ENCODE data around the gene IRS4. TPM values are rescaled to one million over a fixed set of nuclear protein-coding genes. Genes with fewer than 3 reads are reported as not detected.

The IRS4 gene
- polyA plus RNA-seq (ENCODE audit: insufficient read length in 4 of 4), result 1 to 10 TPM; 1.2 to 1.8 (median 1.7) TPM

DNA sequence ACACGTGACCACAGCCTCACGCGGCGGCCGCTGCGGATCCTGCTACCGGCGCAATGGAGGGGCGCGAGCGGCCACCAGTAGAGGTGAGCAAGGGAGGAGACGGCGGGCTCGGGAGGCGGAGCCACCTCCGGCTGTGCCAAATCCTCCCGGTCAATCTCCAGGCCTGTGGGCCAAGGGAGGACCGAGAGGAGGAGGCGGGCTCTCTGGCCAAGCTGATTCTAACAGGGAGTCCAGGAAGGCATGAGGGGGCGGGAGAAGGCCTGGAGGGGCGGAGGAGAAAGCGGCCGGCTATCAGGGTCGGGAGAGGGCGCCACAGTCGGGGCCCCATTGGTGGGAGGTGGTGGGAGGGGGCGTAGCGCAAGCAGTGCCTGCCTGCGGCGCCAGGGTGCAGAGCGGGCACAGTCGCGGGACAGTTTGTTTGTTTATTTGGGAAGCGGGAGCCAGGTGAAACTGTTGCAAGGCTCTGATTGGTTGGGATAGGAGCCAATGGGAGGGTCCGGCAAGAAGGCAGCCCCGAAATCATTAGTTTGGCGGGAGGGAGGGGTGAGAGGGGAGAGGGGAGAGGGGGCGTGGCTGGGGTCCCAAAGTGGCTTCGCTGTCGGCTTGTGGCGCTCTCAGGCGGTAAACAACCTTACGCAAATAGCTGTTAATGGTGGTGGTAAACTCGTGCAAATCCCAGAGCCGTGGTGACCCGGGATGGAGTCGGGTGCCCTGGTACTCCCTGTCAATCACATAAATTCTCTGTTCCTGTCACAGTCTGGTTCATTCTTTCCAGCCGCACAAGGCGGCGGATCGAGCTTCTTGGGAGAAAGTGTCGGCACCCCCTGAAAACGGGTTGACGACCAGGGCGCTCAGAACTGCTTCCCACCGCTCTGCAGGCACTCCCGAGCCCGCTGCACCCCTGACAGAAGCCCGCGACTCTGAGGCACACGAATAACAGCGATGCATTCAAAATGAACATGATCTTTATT is at the start of gene IRS4:
Gene IRS4, minus strand, starts transcription at position 55 of the 971 bp plus-strand sequence.
- DNase-seq (ENCODE audit: low read depth in 4 of 4, low spot score in 3 of 4), result peak in 2 of 4 donors; percentile 30 to 47

DNA sequence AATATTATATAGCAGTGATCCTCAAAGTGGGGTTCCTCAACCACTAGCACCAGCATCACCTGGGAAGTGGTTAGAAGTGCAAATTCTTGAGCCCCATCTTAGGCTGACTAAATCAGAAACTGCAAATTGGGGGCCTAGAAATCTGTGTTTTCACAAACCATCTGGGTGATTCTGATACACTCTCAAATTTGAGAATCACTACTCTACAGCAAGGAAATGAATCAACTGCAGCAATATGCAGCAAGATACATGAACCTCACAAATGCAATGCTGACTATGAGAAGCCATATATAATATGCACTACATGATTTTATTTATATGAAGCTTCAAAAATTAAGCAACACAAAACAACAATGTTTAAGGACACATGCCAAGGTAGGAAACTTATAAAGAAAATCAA is 36.2 kb upstream of the IRS4 start:
- no peak for DNase-seq (ENCODE audit: low read depth in 4 of 4, low spot score in 3 of 4)

DNA sequence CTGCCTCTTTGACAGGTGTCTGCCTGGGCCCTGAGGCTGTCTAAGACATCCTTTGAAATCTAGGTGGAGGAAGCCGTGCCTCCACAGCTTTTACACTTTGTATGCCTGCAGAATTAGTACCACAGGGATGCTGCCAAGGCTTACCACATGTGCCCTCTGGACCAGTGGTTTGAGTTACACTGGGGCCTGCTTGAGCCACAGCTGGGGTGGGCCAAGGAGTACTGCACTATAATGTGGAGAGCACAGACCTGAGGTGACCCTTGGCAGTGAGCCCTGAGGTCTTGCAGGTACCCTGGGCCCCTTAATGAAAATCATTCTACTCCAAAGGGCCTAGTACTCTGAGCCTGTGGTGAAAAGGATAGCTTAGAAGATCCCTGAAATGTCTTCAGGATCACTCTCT is 27.2 kb upstream of the IRS4 start:
- no peak for DNase-seq (ENCODE audit: low read depth in 4 of 4, low spot score in 3 of 4)

DNA sequence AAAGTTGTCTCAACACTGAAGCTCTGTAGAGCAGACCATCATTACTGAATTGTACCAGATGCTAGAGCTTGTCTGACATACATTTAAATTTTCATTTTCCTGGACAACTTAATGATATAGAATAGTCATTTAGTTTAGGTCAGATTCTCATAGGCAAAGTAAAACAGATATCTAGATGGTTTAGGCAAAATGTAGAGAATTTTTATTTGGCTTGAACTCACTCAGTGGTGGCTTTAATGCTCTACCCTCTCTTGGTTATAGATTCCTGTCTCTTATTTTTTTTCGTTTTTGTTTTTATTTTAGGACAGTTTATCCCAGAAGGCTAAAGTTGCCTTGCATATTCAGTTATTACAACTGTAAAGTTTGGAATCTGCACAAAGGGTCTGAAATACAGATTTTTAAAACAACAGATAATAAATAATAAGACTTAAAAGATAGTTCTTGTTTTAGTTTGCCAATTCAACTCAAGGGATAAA is 4.0 kb upstream of the IRS4 start:
- DNase-seq (ENCODE audit: low read depth in 4 of 4, low spot score in 3 of 4), result no peak

DNA sequence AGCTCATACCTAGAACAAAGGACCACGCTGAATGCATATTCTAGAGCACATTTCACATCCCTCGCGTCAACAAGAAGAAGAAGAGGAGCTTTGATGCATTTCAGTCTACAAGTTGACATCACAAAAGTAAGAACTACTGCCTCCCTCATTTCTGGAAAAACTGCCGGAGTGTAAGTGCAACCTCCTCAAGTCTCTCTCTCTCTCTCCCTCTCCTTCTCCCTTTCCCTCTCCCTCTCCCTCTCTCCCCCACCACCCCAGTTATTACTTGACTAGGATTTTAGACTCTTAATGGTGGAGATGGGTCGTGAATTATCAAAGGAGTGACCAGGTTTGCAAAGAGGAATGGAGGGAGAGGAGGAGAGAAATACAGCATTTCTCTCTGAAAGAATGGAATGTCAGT is 1.4 kb upstream of the IRS4 start:
- no peak for DNase-seq (ENCODE audit: low read depth in 4 of 4, low spot score in 3 of 4)

DNA sequence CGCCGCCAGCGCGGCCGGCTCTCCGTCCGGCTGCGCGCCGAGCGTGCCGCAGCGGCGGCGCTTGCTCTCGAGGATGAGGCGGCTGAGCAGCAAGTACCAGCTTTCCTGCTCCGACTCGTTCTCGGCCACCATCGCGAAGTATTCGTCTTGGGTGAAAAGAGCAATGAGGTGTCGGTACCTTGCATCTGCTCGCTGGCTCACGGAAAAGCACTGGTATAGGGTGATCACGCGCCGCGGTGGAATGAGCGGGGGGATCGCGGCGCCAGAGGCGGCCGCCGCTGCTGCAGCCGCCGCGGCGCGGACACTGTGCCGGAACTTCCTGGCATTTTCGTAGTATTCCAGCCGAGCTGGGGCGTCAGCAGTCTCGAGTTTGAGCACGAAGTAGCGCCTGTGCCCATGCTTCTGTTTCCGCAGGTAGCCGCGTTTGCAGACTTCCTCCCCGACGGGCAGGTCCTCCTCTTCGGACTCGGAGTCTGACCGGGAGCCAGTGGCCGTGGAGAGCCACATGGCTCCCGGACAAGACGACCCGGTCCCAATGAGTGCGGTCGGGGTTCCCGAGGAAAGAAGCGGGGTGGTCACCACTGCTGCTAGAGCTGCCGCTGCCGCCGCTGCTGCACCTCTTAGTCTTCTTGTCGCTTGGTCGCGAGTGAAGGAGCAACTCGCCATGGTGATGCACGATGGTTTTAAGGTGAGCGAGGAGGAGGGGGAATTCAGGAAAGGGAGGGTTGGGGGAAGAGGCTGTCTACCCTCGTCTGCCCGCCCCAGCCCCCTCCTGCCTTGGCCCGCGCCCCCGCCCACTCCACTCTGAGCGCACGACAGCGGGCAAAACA is 469 bp downstream of the IRS4 start:
- DNase-seq (ENCODE audit: low read depth in 4 of 4, low spot score in 3 of 4), result no peak

DNA sequence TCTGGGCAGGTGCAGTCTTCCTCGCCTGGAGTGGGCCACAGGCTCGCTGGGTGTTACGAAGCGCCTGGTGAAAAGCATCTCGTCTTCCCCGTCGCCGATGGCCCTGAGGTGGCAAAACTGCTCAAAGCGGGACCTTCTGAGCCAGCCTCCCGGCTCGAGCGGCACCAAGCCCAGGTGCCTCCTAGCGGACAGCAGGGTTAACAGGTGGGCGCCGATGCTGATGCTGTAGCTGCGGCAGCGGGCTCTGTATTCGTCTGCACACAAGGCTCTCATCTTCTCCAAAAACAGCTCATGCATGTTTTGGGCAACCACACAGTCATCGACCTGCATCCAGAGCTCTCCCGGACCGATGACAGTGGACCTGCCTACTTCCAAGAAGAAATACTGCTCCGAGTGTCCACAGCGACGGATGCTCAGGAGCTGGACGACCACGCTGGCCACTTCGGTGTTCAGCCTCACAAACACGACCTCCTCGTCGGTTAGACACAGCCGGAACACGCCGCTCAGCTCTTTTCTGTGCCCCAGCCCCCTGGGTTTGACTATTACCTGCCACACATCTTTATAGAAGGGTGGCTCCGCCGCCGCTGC is 1.2 kb downstream of the IRS4 start:
- DNase-seq (ENCODE audit: low read depth in 4 of 4, low spot score in 3 of 4), result no peak

DNA sequence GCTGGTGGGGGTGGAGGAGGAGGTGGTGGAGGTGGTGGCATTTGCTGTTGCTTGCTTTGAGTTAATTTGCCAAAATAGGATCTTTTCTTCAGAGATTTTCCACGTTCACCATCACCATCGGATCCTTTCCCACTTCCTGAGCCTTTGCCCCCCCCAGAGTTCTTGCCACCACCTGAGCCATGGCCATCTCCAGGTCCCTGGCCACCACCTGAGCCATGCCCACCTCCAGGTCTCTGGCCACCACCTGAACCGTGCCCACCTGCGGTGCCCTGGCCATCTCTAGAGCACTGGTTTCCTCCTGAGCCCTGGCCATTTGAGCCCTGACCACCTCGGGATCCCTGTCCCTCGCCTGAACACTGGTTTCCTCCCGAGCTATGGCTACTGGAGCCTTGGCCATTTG is 1.9 kb downstream of the IRS4 start:
- DNase-seq (ENCODE audit: low read depth in 4 of 4, low spot score in 3 of 4), result no peak

DNA sequence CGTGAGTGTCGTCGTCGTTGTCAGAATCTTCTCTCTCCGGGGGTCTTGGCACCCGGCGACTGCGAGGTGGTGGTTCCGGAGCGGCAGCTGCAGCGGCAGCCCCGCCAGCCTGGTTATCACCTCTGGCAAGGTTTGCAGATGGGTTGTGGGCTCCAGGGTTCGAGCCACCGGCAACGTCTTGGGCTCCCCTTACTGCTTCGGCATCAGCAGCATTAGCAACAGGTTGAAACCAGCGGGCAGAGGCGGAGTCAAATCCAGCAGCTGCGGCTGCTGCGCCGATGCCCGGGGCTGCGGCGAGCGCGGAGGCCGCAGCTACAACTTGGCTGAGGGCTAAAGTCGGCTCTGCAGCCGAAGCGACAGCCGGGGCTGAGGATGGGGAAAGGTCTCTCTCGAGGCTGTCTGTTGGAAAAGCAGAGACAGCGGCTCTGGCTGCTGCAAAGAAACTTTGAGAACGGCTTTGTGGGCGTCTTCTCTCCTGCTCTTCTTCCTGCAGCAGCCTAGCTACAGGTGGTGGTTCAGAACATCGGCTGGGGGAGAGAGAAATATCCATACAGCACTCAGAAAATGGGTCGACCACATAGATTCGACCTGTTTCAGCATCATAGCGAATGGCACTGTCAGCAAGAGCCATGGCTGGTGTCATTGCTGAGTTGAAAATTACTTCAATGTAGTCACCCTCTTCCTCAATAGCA is 3.6 kb downstream of the IRS4 start:
- DNase-seq (ENCODE audit: low read depth in 4 of 4, low spot score in 3 of 4), result no peak

DNA sequence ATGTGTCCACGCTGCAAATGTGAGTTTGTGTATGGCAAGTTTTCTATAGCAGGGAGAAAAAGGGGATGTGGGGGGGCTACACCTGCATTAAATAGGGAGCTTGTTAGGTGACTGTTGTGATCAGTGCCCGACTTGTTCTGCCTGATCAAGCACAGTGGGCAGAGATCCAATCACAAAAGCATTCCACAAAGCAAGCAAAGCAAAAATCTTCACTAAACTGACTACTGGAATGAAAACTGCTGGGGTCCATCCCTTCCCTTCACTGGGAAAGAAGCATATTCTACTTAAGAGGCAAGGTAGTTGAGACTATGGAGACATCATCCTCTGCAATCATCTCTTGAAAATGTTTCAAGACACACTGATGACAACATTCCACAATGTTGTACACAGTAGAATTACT is 5.2 kb downstream of the IRS4 start:
- no peak for DNase-seq (ENCODE audit: low read depth in 4 of 4, low spot score in 3 of 4)

DNA sequence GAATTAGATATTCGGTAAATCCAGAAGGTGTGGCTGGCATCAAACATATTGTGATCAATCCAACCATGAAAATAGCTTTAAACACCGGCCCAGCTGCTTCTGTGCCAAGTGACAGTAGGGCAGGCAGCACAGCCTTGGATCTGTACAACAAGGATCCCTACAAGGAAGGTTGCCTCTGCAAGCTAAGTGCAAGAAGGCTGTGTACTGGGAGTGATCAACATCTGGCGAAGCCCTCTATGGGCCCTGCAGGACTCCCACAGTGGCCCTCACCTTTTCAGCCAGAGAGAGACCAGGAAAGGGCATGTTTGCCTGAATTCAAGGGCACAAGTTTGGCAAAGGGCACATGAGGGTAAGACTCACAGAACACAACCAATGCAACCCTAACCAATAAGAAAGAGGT is 9.6 kb downstream of the IRS4 start:
- no peak for DNase-seq (ENCODE audit: low read depth in 4 of 4, low spot score in 3 of 4)

DNA sequence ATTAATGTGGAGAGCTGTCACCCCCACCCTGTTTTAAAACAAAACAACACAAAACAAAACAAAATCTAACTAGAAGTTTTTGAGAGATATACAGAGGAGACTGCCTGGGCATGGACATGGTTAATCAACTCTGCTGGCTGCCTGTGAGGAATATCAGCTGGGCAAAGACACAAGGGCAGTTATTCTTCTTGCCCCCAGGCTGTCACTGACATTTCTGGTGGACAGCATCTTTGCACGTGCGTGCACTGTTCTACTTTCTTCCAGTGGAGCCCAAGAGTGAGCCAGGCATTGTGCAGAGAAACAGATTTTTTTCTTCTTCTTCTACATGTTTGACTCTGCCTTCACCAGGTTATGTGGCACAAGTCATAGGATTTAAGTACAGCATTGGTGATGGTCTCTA is 13.8 kb downstream of the IRS4 start:
- no peak for DNase-seq (ENCODE audit: low read depth in 4 of 4, low spot score in 3 of 4)

DNA sequence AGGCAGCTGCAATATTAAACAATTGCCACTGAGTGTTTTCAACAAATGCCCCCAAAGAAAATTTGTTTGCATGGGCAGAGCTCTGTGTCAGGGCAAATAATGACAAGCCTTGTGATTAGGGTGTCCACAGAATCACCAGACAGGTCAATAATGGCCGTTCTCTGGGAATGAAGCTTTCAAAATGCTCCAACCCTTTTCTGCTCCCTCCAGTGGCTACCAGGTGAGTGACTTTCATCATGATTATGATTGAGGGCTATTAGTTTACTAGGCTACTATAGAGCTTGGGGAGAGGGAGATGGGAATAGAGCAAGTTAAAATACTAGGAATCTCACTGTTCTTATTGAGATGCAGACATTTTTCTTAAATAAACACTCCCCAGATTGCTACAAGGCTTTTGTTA is 23.5 kb downstream of the IRS4 start:
- no peak for DNase-seq (ENCODE audit: low read depth in 4 of 4, low spot score in 3 of 4)

DNA sequence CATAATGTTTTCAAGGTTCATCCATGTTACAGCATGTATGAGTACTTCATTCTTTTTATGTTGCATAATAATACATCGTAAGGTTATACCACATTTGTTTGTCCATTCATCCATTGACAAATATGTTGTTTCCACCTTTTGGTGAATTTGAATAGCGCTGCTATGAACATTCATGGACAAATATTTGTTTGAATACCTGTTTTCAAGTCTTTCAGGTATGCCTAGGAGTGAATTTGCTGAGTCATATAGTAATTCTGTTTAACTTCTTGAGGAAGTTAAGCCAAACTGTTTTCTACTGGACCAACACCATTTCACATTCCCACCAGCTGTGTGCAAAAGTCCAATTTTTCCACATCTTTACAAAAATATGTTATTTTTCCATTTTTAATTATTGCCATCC is 31.5 kb downstream of the IRS4 start:
- no peak for DNase-seq (ENCODE audit: low read depth in 4 of 4, low spot score in 3 of 4)

DNA sequence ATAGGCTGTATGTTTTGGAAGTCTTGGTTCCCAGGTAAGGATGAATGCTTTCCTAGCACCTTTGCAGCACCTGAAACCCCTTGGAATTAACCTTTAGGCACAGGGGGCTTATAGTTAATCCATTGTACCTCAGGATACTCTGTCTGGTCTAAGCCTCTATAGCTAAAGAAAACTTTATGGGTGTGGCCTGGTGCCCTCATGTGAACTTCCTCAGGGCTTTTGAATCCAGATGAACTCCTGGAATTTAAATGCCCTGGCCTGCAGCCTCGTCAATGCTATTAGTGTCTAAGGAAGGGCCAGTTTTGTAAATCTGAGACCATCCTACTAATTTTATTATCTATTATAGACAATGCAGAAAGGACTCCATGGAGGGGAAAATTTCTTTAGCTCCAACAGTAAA is 33.8 kb downstream of the IRS4 start:
- DNase-seq (ENCODE audit: low read depth in 4 of 4, low spot score in 3 of 4), result no peak

DNA sequence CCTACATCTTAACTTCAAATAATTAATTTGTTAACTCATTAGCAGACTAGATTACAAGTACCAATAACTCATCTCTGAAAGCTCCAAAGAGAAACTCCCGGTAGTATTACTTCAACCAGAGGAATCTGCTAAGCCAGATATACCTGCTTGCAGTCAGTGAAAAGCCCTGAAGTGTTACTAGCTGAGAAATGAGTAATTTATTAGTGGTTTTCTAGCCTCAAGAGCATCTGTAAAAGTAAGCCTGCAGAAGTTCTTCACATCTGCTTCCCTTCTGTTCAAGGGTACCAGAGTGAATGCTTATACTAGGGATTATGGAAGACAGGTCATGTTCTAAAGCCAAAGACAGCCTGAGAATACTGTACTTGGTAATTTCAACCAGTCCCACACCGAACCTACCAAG is 34.7 kb downstream of the IRS4 start:
- no peak for DNase-seq (ENCODE audit: low read depth in 4 of 4, low spot score in 3 of 4)

DNA sequence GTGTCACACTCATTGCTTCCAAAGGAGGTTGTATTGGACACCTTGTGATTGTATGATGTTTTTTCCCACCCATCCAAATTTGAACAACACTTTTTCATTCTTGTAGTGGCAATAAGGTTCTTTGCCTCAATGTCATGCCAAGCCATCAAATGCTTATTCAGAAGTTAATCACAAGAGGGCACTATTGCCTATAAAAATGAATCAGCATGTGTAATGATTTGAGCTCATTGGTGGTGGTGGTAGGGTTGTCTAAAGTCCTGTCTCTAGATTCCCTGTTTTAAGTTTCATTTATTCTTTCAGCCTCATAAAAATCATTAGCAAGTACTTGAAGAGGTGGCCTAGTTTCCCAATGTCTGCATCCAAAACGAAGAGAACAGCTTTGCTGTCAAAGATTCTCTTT is 37.0 kb downstream of the IRS4 start:
- DNase-seq (ENCODE audit: low read depth in 4 of 4, low spot score in 3 of 4), result peak in 3 of 4 donors; percentile 2 to 4 (median 3)

DNA sequence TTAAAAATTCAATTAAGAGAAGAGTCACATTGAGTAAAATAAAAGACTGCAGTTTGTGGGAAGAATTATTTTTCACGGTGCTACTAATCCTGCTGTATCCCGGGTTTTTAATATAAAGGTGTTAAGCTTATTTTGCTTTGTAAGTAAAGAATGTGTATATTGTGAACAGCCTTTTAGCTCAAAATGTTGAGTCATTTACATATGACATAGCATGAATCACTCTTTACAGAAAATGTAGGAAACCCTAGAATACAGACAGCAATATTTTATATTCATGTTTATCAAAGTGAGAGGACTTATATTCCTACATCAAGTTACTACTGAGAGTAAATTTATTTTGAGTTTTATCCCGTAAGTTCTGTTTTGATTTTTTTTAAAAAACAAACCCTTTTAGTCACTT is 39.7 kb downstream of the IRS4 start:
- DNase-seq (ENCODE audit: low read depth in 4 of 4, low spot score in 3 of 4), result no peak
